ENCODE results near the gene CCDC69.
A peak's percentile ranks its signal among the peaks of the same experiment; 100 is the strongest.
"Not testable (repeated sequence)": the region's sequence is repeated elsewhere in the genome, so short reads cannot be mapped to it uniquely, and the experiment has no call there.

The CCDC69 gene, protein sequence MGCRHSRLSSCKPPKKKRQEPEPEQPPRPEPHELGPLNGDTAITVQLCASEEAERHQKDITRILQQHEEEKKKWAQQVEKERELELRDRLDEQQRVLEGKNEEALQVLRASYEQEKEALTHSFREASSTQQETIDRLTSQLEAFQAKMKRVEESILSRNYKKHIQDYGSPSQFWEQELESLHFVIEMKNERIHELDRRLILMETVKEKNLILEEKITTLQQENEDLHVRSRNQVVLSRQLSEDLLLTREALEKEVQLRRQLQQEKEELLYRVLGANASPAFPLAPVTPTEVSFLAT

GRCh38 chr5:151223447-151224264, at the start of gene CCDC69:
TSS of gene CCDC69 (minus strand) at chr5:151224092. CDS start at chr5:151223970, 122 bp downstream.
- DNase-seq: peak in 44 of 51 donors; percentile 3 to 74 (median 46)

DNA sequence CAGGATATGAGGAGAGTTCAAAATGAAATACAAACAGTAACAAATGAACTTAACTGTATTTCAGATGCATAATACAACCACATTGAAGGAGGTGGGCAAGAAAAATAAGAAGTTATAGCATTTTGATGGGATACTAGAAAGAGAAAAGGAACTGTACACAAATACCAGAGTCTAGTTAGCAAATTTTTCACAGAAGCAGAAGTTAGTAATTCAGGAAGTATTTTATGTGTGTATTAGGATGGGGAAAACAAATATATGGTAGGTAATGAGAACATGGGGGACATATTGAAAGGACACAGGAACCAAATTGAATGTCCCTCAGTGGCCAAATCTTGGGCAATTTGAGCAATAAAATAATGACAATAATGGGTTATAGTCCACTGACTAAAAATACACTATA, 47.4 kb upstream of the CCDC69 start:
- DNase-seq: no peak

- DNase-seq: no peak
Measured at GRCh38 chr5:151270599-151270998, 46.7 kb upstream of the CCDC69 start.

DNA sequence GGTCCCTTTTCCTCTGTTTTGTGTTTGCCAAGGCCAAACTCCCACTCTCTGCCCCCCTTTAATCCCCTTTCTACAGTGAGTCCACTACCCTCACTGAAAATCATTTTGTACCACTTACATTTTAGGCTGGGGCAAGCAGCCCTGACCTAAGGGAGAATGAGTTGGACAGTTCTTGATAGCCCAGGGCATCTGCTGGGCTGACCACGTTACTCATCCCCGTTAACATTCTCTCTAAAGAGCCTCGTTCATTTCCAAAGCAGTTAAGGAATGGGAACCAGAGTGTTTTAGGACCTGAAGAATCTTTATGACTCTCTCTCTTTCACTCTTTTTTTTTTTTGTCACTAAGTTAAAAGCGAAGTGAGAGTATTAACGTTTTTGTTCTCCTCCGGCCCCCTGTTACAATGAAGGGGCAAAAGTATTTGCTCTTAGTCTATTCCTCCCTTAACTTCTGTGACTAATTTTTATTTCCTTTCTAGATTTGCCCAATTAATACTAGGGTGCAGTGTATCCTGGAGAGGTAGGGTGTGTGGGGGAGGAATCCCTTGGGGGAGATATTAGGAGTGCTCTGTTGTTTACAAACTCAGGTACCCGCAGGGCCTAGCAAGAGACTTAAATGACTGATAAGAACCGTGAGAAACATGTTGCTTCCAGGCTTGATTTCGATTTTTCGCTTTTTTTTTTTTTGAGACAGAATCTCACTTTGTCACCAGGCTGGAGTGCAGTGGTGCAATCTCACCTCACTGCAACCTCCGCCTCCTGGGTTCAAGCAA, 43.8 kb upstream of the CCDC69 start:
- no peak for DNase-seq

DNA sequence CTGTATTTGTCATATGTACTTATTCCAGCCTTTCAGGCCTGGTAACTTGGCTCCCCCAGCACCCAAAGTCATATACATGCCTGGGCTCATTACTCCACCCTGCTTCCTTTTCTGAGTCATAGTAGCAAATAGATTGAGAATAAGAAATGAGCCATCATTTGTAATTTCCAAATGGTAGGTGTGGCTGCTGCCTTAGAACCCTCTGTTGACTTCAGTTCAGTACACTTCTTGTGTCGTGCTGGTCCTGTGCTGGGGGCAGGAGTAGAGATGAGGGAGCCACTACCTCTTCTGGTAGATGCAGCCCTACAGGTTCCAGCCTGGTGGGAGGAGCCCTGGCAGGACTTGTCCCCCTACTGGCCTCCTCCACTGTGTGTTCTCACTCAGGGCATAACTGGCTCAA, 40.2 kb upstream of the CCDC69 start:
- DNase-seq: no peak

- no peak for DNase-seq
Measured at GRCh38 chr5:151262532-151262931, 38.6 kb upstream of the CCDC69 start.

- DNase-seq: no peak
Measured at GRCh38 chr5:151259931-151260330, 36.0 kb upstream of the CCDC69 start.

GRCh38 chr5:151258816-151259215, 34.9 kb upstream of the CCDC69 start:
- no peak for DNase-seq

DNA sequence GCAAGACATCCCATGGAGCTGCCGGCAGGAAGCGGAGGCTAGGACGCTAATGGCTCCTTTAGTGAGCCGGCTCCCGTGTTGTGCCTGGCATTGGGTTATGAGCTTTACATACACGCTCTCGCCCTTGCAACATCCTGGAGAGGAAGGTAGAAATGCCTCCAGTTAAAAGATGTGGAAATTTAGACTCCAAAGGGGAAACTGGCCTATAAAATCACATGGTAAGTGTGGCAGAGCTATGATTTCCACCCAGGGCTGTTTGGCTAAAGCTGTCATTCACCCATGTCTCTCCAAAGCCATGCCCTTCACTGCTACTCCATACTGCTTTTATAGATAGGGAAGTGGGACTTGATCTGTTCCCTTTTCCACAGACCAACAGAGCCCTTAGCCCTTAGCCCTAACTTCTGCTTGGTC, 34.3 kb upstream of the CCDC69 start:
- no peak for DNase-seq

DNA sequence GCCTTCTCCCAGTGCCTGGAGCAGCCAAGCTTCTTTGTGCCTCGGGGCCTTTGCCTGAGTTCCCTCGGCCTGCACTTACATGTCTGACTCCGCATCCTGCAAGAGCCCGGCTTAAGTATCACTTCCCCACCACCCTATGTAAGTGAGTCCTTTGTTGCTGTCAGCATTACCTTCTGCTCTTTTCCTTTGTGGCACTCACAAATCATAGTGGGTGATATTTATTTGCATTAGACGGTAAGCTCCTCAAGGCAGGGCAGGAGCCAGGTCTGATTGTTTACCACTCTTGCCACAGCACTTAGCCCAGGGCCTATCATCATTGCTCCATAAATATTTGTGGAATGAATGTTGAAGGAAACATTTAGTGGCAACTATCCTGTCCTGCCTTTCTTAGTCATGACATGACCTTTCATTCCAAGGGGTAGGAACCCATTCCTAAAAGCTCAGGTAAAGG, 33.9 kb upstream of the CCDC69 start:
- peak in 1 of 51 donors; percentile 25 for DNase-seq

DNA sequence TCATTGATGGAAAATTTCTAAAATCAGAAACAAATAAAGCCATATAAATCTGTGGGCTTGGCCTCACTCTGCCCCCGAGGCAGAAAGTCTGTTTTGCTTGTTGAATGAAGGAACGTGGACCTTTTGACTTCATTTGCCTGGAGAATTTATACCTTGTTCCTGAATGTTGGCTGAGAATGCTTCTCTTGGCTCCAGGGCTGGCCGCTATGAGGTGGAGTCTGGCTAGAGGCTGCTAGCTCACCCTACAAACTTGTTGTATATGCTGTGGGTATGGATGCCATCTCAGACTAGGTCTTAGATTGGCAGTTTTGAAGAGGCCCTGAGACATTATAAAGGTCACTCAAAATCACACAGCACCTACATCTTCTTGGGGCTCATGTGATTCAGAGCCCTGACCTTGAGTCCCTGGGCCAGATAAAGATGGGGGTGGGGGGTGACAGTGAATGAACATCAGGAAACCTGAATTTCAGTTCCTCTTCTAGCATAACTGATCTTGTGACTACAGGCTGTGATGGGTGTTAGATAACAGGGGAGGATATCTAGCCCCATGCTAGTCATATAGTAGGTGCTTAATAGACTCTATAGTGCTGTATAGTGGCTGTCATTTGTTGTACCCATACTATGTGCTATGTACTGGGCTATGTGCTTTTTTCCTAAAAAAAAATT, 31.9 kb upstream of the CCDC69 start:
- DNase-seq: no peak

GRCh38 chr5:151254990-151255389, 31.1 kb upstream of the CCDC69 start:
- not testable (repeated sequence) for DNase-seq

GRCh38 chr5:151254556-151254955, 30.7 kb upstream of the CCDC69 start:
- DNase-seq: no peak

GRCh38 chr5:151253605-151253950, 29.7 kb upstream of the CCDC69 start:
- DNase-seq: peak in 1 of 51 donors; percentile 24

DNA sequence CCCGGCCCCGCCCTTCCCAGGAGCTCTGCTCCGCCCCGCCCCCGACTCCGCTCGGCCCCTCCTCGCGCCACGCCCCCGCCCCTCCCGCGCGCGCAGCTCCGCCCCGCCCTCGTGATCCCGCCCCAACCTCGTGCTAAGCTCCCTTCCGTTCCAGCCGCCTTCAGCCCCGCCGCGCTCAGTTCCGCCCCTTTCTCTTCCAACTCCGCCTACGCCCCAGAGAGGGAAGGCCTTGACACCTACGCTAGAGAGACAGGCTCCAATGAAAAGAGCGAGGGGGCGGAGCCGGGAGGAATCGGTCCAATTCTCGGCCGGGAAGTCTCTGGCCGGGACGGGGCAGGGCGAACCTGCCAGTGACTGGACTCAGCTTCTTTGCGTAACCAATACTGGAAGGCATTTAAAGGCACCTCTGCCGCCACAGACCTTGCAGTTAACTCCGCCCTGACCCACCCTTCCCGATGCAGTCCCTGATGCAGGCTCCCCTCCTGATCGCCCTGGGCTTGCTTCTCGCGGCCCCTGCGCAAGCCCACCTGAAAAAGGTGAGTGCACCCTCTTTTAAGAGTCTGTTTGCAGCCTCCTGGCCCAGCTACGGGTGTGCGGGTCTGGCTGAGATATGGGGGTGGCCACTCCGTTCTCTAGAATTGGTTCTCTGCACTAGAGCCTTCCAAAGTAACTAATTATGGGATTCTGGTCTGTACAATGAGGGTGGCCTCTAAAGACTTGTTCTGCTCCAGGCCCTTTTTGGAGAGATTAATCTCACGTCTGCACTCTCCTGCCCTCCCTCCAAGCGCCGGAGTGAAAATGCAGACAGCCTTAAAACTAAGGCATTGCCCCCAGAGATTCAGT, 29.1 kb upstream of the CCDC69 start, which contains the start of gene GM2A:
Gene GM2A (plus strand): TSS at position 424 of the 843 bp plus-strand sequence. CDS start 32 bp downstream, at position 456.
- DNase-seq: peak; percentile 71 to 100 (median 98)

DNA sequence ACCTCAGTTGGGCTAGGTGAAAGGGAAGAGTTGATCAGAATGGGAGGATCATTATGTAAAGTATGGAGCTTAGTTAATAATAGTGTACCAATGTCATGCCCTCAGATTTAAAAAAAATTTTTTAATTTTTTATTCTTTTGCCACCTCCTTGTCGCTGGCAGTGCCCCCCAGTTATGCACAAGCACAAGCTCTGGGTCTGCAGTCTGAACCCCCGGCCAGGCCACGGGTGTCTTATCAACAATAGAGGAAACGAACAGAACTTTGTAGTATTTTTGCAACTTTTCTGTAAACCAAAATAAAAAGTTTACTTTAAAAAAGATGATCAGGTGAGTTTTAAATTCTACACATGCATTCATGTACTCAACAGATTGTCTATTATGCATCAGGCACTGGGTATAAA, 27.7 kb upstream of the CCDC69 start:
- no peak for DNase-seq

- DNase-seq: no peak
Measured at GRCh38 chr5:151251001-151251551, 27.2 kb upstream of the CCDC69 start.

DNA sequence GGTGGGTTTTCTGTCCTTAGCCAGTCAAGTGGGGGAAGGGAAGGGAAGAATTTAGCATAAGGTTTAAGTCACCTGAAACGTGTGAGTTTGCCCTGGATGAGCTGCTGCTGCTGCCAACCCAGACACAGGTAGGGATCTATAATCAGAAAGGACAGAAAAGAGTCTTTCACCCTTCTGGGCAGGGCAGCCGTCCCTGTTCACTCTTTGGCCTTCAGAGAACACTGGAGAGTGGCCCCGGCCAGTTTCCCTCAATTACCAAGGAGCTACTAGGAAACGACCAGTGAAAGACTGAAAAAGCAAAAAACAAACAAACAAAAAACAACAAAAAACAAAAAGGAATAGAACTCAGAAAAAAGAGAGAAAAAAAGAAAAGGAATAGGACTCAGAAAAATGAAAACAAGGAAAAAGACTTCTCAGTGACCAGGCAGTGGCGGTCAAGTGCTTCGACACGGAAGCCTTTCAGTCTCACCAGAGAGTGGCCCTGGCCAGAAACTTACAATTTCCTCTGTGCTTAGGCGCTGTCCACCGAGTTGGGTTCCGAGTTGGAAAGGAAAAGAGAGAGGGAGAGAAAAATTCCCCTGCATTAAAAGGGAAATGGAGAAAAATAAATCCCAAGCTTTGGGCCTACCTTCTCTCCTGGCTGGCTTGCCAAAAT, 26.6 kb upstream of the CCDC69 start:
- no peak for DNase-seq

DNA sequence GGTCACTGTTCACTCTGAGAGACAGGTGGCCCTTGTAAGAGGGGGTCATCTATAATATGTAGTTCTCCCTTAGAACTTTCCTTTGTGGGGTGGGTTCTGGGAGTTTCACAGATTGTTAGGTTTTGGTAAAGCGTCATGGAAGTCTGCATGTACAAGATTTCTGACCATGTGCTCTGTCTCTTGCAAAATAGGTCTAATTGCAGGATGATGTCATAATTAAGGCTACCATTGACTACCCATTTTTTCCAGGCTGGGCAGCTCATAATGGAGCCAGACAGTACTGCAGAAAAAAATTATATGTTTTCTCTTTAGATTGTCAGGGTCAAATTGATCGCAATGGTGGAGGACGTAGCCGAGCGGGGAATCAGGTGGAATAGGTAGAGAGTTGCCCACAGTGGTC, 25.4 kb upstream of the CCDC69 start:
- DNase-seq: no peak

- DNase-seq: no peak
Measured at GRCh38 chr5:151248651-151249050, 24.8 kb upstream of the CCDC69 start.
